Mucosa of gallbladder (tissue), 1 donor: ENCODE results near the gene GGTA1. TPM values are rescaled to one million over a fixed set of nuclear protein-coding genes. Genes with fewer than 3 reads are reported as not detected.

Experiments
- total RNA-seq: library from RNA; stranded (reverse); gene quantifications from one replicate; pipeline ENCODE4 v1.2.1, GENCODE V29; 2021
- donor health status: DM: no; HTN: no; CAD: no.

Gene GGTA1
- total RNA-seq, 1 donor from 2014 or later = 8.4 TPM

Other genes with a start within 250 kb of the GGTA1 start
- 521 TPM for gene GSN, start 231.7 kb downstream of the GGTA1 start, total RNA-seq
- 259 TPM for gene STOM, start 129.6 kb downstream of the GGTA1 start, total RNA-seq
- gene DAB2IP, start 151.8 kb upstream of the GGTA1 start, total RNA-seq = 114 TPM